Lower lobe of right lung (tissue), 2 donors: ENCODE data around the gene TACC2. TPM values are rescaled to one million over a fixed set of nuclear protein-coding genes. Genes with fewer than 3 reads are reported as not detected.

Experiments
- ATAC-seq, 2 donors: fragments of 200-7000 bp; cut with Tn5 transposase; one replicate each; pipeline ENCODE4 v1.9.1; 2020 to 2022; ENCODE audit warnings: mild to moderate bottlenecking in 2 of 2, moderate library complexity in 2 of 2
- DNase-seq: peaks from one replicate; pipeline ENCODE4 v3.0.0-alpha.2; 2020
- H3K27ac ChIP-seq: fragments of 200-600 bp; one replicate; pipeline ENCODE4 v1.8.0; 2022
- H3K27me3 ChIP-seq: fragments of 200-600 bp; one replicate; pipeline ENCODE4 v1.8.0; 2022; ENCODE audit warnings: low read depth
- H3K36me3 ChIP-seq: fragments of 200-600 bp; one replicate; pipeline ENCODE4 v1.8.0; 2022; ENCODE audit warnings: mild to moderate bottlenecking
- H3K4me1 ChIP-seq: fragments of 200-600 bp; one replicate; pipeline ENCODE4 v1.8.0; 2022
- H3K4me3 ChIP-seq: fragments of 200-600 bp; one replicate; pipeline ENCODE4 v1.8.0; 2022; ENCODE audit warnings: mild to moderate bottlenecking
- H3K9me3 ChIP-seq: fragments of 200-600 bp; one replicate; pipeline ENCODE4 v1.8.0; 2022
- intact Hi-C: fragments of 100-400 bp; cut with DNase I; formaldehyde crosslinking; loops from one replicate; pipeline ENCODE4 v1.11.0; 2022
- total RNA-seq: library from RNA; stranded (reverse); fragmentation: NEBNext Ultra II Directional; extraction: Animal tissue kit (Norgen Biotek cat#: 25700); gene quantifications from one replicate; pipeline ENCODE4 v1.2.1, GENCODE V29; 2021
- TF ChIP-seq, protein P1 (sequence below): fragments of 200-600 bp; IDR thresholded peaks from one replicate; pipeline ENCODE4 v1.8.0; 2022; ENCODE audit warnings: antibody characterized with exemption, mild to moderate bottlenecking
- donor health status: DM: no; HTN: yes; CAD: no; lungs with severe emphysema.

The TACC2 gene
- total RNA-seq, 1 donor from 2014 or later, result 141 TPM

- Histone ChIP-seq H3K4me3 (no peak overlapping the region), H3K36me3 (peaks cover 5% of the 10 kb centered on the region), H3K27me3 (peaks cover 11% of the 10 kb centered on the region), H3K9me3 (no peaks in the 10 kb centered on the region), H3K27ac (no peak overlapping the region), H3K4me1 (peaks cover 57% of the 10 kb centered on the region)
- DNase-seq, result no peak
- TF ChIP-seq, protein P1, sequence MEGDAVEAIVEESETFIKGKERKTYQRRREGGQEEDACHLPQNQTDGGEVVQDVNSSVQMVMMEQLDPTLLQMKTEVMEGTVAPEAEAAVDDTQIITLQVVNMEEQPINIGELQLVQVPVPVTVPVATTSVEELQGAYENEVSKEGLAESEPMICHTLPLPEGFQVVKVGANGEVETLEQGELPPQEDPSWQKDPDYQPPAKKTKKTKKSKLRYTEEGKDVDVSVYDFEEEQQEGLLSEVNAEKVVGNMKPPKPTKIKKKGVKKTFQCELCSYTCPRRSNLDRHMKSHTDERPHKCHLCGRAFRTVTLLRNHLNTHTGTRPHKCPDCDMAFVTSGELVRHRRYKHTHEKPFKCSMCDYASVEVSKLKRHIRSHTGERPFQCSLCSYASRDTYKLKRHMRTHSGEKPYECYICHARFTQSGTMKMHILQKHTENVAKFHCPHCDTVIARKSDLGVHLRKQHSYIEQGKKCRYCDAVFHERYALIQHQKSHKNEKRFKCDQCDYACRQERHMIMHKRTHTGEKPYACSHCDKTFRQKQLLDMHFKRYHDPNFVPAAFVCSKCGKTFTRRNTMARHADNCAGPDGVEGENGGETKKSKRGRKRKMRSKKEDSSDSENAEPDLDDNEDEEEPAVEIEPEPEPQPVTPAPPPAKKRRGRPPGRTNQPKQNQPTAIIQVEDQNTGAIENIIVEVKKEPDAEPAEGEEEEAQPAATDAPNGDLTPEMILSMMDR, result no peak
- no peak for ATAC-seq
- intact Hi-C loops, result no loop called here
Measured at GRCh38 chr10:122117475-122117874, 128.5 kb downstream of the TACC2 start.

DNA sequence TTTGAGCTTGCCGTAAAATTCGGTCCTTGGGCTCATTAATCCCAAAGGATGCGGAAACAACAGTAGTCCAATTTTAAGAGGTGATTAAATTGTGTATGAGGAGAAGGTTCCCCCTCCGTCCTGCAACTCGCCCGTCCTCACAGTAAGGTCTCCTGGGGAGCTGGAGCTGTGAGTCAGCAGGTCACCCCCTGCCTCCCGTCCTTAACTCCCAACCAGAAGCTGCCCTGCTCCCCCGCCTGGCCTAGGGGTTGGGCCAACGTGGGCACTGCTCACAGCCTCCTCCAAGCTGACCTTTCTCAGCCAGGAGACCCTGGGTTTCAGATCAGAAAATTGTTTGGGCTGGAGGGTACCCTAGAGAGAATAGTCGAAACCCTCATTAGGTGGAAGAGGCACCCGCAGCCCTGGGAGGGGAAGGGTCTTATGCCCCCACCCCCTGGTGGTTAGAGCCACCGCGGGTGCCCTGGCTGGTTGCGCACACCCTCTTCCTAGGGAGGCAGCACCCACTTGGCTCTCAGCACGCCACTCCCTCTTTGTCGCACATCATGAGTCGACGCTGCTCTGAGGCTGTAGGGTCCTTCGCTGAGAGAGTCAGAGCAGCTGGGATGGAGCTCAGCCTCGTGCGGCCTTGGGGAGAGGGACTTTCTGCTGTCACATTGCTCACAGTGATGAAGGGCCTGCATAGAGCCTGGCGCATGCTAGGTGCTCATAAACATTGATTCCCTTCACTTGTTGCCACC lies 131.2 kb downstream of the TACC2 start:
- Histone ChIP-seq H3K4me1 (peaks cover 63% of the 10 kb centered on the region), H3K9me3 (no peaks in the 10 kb centered on the region), H3K36me3 (peaks cover 5% of the 10 kb centered on the region), H3K4me3 (no peak overlapping the region), H3K27ac (peak overlapping the region; percentile 70), H3K27me3 (no peaks in the 10 kb centered on the region)
- ATAC-seq, result no peak
- TF ChIP-seq, protein P1, result no peak
- intact Hi-C loops, result no loop called here
- DNase-seq, result no peak

- peak; percentile 89 to 95 for ATAC-seq
- Histone ChIP-seq H3K9me3 (no peaks in the 10 kb centered on the region), H3K4me1 (peaks cover 54% of the 10 kb centered on the region), H3K27ac (peak overlapping the region; percentile 81), H3K4me3 (no peak overlapping the region), H3K27me3 (no peaks in the 10 kb centered on the region), H3K36me3 (peaks cover 5% of the 10 kb centered on the region)
- intact Hi-C loops, result no loop called here
- peak; percentile 84 for DNase-seq
- TF ChIP-seq, protein P1, result no peak
Measured at GRCh38 chr10:122121059-122121458, 132.1 kb downstream of the TACC2 start.

GRCh38 chr10:122122493-122122892 lies 133.5 kb downstream of the TACC2 start:
- intact Hi-C loops, result no loop called here
- peak overlapping the region; percentile 81 for H3K27ac ChIP-seq
- H3K27me3 ChIP-seq, result no peaks in the 10 kb centered on the region
- H3K36me3 ChIP-seq, result peaks cover 5% of the 10 kb centered on the region
- TF ChIP-seq, protein P1, result no peak
- ATAC-seq, result no peak
- no peak overlapping the region for H3K4me3 ChIP-seq
- peaks cover 52% of the 10 kb centered on the region for H3K4me1 ChIP-seq
- H3K9me3 ChIP-seq, result no peaks in the 10 kb centered on the region
- DNase-seq, result no peak

GRCh38 chr10:122123186-122123585 lies 134.2 kb downstream of the TACC2 start:
- Histone ChIP-seq H3K27ac (peak overlapping the region; percentile 81), H3K4me3 (no peak overlapping the region), H3K9me3 (no peaks in the 10 kb centered on the region), H3K36me3 (peaks cover 5% of the 10 kb centered on the region), H3K27me3 (no peaks in the 10 kb centered on the region), H3K4me1 (peaks cover 50% of the 10 kb centered on the region)
- TF ChIP-seq, protein P1, result no peak
- DNase-seq (no peak), ATAC-seq (no peak)
- intact Hi-C loops, result no loop called here
